HUES6 (cell line): Measurements from ENCODE around the gene NPTN.
"Not testable (repeated sequence)": the region's sequence is repeated elsewhere in the genome, so short reads cannot be mapped to it uniquely, and the experiment has no call there.

ENCODE experiments used
- H3K27ac ChIP-seq: 2 replicates; pipeline ENCODE4 v1.7.0; 2013; ENCODE audit warnings: low read depth, mild to moderate bottlenecking, low read length, inconsistent platforms
- H3K27me3 ChIP-seq: 2 replicates; pipeline ENCODE4 v1.6.1; 2013; ENCODE audit warnings: low read length; ENCODE audit not compliant: control insufficient read depth, insufficient read depth
- H3K36me3 ChIP-seq: 2 replicates; pipeline ENCODE4 v1.6.1; 2013; ENCODE audit warnings: low read length; ENCODE audit not compliant: control insufficient read depth, insufficient read depth
- H3K4me1 ChIP-seq: 2 replicates; pipeline ENCODE4 v1.6.1; 2013; ENCODE audit warnings: low read length; ENCODE audit not compliant: control insufficient read depth, insufficient read depth
- H3K4me3 ChIP-seq: 2 replicates; pipeline ENCODE4 v1.5.1; 2013; ENCODE audit warnings: low read depth, low read length
- H3K9ac ChIP-seq: one replicate; pipeline ENCODE4 v1.6.1; 2013; ENCODE audit warnings: mild to moderate bottlenecking, low read length
- H3K9me3 ChIP-seq: 2 replicates; pipeline ENCODE4 v1.6.1; 2013; ENCODE audit warnings: low read depth, low read length; ENCODE audit not compliant: control insufficient read depth, insufficient read depth

NPTN gene

DNA sequence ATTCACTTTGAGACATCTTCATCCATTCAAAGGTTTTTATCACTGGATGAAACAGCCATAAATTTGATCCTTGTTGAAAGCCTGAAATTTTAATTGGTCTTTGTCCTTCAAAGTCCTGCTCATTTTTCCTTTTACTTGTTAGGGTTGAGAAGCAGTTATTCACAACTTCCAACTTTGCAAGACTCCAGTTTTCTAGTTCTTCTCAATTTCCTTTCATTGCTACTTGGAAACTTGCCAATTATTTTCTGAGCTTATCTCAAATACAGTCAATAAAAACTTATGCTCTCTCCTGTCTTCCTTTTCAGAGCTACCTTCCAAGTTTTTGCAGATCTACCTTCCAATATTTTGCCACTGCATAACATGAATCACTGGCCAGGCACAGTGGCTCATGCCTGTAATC, 27.3 kb upstream of the NPTN start:
- H3K27ac ChIP-seq, result no peak overlapping the region
- H3K9me3 ChIP-seq, result no peaks in the 10 kb centered on the region; the same call in 1 of the 2 replicates
- no peak overlapping the region for H3K9ac ChIP-seq
- H3K27me3 ChIP-seq, result no peaks in the 10 kb centered on the region
- H3K4me1 ChIP-seq, result no peaks in the 10 kb centered on the region
- no peaks in the 10 kb centered on the region for H3K36me3 ChIP-seq
- no peak overlapping the region for H3K4me3 ChIP-seq

DNA sequence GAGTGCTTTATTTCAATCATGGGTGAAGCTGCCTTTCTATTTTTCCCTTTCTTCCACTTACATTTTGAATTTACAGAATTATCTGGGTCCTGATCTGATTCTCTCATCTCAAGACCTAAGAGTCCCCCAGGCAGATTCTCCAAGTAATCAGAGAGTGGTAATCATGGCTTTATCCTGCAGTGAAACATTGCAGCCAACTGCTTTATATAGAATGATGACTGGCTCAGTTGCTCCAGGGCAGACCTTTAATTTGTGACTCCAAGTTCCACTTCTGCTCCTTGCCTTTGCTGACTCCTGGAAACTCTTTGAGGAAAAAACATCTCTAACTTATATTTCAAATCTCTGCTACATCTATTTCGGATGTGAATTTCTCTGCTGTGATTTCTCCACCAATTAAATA, 25.5 kb upstream of the NPTN start:
- Histone ChIP-seq H3K4me1 (no peaks in the 10 kb centered on the region), H3K36me3 (no peaks in the 10 kb centered on the region), H3K9ac (no peak overlapping the region), H3K27ac (no peak overlapping the region), H3K27me3 (no peaks in the 10 kb centered on the region), H3K4me3 (no peak overlapping the region), H3K9me3 (no peaks in the 10 kb centered on the region; the same call in 1 of the 2 replicates)

DNA sequence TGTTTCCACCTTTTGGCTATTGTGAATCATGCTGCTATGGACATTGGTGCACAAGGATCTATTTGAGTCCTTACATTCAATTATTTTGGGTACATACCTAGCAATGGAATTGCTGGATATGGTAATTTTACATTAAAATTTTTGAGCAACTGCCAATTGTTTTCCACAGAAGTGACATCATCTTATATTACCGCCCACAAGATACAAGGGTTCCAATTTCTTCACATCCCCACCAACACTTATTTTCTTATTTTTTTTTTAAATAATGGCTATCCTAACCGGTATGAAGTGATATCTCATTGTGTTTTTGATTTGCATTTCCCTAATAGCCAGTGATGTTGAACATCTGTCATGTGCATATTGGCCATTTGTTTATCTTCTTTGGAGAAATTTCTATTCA, 22.5 kb upstream of the NPTN start:
- H3K27ac ChIP-seq, result no peak overlapping the region
- no peak overlapping the region for H3K9ac ChIP-seq
- no peaks in the 10 kb centered on the region for H3K4me1 ChIP-seq
- H3K4me3 ChIP-seq, result no peak overlapping the region
- no peaks in the 10 kb centered on the region for H3K36me3 ChIP-seq
- H3K9me3 ChIP-seq, result no peaks in the 10 kb centered on the region
- H3K27me3 ChIP-seq, result no peaks in the 10 kb centered on the region

DNA sequence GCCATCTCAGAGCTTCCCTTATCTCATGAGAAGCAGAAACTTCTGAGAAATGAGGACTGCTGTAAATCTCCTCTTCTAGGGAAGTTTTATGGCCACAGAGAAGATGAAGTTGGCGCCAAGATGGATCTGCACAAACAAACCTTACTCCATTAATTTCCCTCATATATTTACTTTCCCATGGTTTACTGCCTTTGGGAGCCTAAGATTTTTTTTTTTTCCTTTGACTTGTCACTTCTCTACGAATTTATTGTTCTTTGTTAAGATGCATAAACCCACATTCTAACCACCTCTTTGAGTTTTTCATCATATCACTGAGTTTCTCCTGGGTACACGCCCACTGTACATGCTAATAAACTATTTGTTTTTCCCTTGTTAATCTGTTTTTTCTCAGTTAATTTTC, 21.5 kb upstream of the NPTN start:
- H3K4me1 ChIP-seq, result no peaks in the 10 kb centered on the region
- no peak overlapping the region for H3K4me3 ChIP-seq
- no peaks in the 10 kb centered on the region for H3K9me3 ChIP-seq
- no peak overlapping the region for H3K27ac ChIP-seq
- H3K9ac ChIP-seq, result no peak overlapping the region
- H3K36me3 ChIP-seq, result no peaks in the 10 kb centered on the region
- H3K27me3 ChIP-seq, result no peaks in the 10 kb centered on the region

DNA sequence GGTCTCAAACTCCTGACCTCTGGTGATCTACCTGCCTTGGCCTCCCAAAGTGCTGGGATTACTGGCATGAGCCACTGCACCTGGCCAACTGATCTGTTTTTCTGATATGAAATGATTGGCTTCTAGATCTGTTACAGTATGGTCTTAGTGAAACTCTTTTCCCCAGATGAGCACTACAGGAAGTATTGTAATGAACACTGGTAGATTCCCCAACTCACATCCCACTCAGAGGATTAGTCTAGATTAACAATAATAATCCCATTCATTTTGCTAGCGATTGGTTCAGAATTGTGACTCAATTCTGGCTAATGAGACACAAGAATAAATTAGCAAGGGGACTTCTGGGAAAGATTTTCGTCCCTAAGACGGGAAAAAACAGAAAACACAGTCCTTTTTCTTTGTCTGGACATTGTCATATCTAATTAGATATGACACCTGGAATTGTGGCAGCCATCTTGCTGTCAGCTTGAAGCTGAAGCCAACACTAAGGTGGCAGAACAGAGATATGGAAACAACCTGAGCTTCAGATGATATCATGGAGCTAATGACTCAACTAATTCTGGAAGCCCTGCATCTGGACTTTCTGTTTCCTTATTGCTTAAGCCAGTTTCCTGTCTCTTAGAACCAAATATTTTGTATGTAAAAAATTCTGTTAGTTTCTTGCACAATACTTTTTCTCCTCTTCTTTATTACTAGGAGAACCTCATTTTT, 17.4 kb upstream of the NPTN start:
- Histone ChIP-seq H3K36me3 (no peaks in the 10 kb centered on the region), H3K9me3 (no peaks in the 10 kb centered on the region), H3K4me1 (no peaks in the 10 kb centered on the region; the same call in 1 of the 2 replicates), H3K27me3 (no peaks in the 10 kb centered on the region), H3K9ac (no peak overlapping the region), H3K27ac (no peak overlapping the region), H3K4me3 (no peak overlapping the region)

DNA sequence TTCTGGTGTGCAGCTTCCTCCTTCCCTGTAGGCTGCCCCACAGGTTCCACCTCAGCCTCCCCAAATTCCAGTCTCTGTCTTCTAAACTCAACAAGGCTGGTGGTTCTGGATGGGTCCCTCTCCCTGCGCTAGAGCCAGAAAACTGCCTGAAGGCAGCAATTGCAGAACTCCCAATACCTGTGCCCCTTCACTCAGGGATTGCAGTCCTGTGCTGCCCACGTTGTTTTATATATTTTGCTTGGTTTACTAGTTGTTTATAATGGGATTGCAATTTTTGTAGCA, 14.8 kb upstream of the NPTN start:
- Histone ChIP-seq H3K27ac (no peak overlapping the region), H3K36me3 (no peaks in the 10 kb centered on the region), H3K9ac (no peak overlapping the region), H3K9me3 (no peaks in the 10 kb centered on the region), H3K27me3 (no peaks in the 10 kb centered on the region), H3K4me1 (no peaks in the 10 kb centered on the region; the same call in 1 of the 2 replicates), H3K4me3 (no peak overlapping the region)

DNA sequence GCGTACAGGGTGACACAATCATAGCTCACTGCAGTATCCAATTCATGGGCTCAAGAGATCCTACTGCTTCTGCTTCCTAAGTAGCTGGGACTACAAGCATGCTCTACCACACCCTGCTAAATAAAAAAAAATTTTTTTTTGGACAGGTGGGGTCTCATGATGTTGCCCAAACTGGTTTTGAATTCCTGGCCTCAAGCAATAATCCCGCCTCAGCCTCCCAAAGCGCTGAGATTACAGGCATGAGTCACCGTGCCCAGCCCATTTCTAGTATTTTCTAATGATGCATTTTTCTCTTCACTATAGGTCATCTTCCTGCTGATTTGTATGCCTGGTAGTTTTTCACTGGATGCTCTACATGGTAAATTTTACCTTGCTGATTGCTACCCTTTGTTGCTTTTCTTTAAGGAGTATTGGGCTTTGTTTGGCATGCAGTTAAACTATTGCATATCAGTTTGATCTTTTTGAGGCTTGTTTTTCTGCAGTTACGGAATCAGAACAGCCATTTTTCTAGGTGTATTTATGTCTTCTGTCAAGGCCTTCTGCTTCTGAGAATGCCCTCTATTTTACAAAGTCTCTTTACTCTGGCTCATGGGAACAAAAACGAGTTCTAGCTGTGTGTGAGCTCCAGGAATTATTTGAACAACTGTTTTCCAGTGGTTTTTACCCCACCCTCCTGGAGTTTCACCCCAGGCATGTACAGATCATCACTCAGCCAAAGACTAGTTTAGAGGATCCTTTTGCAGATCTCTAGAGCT, 14.2 kb upstream of the NPTN start:
- Histone ChIP-seq H3K36me3 (no peaks in the 10 kb centered on the region), H3K27me3 (no peaks in the 10 kb centered on the region), H3K9ac (no peak overlapping the region), H3K9me3 (no peaks in the 10 kb centered on the region), H3K4me1 (no peaks in the 10 kb centered on the region; the same call in 1 of the 2 replicates), H3K27ac (no peak overlapping the region), H3K4me3 (no peak overlapping the region)

DNA sequence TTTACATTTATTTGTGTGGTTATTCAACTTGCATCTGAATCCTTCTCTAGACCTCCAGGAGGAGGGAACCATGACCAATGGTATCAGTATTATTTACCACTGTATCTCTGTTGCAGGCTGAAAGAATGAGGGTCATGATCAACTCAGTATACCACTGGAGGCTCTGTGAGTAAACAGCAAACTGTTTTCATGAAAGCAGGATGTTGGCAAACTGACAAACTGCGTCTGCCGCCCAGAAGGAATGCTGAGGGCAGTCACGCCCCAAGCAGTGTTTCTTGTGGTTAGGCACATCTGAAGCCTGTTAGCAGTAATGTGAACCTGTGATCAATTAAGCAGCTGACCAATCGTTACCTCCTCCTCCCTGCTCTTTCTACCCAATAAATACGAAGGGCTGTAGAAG, 6.3 kb upstream of the NPTN start:
- H3K4me3 ChIP-seq, H3K27me3 ChIP-seq, H3K27ac ChIP-seq, H3K9ac ChIP-seq, H3K36me3 ChIP-seq, H3K9me3 ChIP-seq, H3K4me1 ChIP-seq: not testable (repeated sequence)

DNA sequence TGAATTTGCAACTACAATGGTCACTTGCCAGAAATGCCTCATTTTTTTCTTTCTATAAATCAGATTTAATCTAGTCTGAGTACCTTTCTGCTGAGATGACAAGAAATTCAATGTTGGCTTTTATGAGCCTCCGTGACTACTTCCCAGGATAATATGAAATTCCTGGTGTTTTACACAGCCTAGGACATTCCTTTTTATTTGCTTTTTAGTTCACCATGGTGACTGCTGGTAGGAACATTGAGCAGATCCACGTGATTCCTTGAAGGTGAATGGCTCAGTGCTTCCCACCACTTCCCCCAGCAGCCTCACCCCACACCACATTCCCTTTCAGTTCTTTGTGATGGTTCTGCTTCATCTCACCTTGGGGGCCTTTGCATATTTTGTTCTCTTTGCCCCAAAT, 4.3 kb upstream of the NPTN start:
- peaks cover 7% of the 10 kb centered on the region; the same call in 1 of the 2 replicates for H3K4me1 ChIP-seq
- H3K36me3 ChIP-seq, result no peaks in the 10 kb centered on the region
- no peak overlapping the region for H3K4me3 ChIP-seq
- H3K27ac ChIP-seq, result no peak overlapping the region
- no peaks in the 10 kb centered on the region; the same call in 1 of the 2 replicates for H3K27me3 ChIP-seq
- H3K9me3 ChIP-seq, result peaks cover 8% of the 10 kb centered on the region; the same call in 1 of the 2 replicates
- H3K9ac ChIP-seq, result no peak overlapping the region

DNA sequence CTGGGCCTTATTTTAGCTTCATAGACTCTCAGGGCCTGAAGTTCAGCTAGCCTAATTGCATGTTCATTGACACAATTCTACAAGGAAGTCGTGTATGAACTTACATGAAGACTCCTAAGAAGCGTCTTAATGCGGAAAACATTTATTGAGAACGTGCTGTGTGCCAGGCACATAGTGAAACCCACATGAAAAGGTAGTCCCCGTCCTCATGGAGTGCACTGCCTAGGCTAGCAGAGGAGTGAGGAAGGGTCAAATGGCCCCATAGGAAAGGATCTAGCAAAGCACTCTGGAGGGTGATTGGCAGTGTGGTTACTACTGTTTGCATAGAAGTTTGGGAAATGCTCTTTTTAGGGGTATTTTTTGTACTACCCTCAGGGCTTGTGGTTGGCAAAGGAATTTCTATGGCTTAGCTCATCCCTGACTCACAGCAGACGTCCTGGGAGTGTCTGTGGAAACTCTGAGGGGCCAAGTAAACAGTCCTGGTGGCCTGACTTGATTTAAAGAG, 854 bp upstream of the NPTN start:
- no peaks in the 10 kb centered on the region for H3K9me3 ChIP-seq

DNA sequence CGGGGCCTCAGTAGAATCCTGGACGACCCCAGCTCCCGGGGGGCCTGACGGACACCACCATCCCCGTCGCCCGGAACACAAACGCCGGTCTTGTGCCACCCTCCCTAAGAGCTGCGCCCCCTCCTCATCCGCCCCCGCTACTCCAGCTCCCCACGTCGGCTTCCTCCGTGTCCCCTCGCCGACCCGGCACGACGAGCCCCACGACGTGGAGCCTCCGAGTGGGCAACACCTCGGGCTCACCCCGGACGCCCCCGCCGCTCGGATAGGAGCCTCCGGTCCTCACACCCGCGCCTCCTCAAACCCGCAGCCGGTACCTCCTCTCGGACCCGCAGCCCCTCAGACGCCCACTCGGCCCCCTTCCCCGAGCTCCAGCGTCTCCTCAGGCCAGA, 525 bp downstream of the NPTN start:
- Histone ChIP-seq H3K4me3 (peak overlapping the region; percentile 87), H3K36me3 (no peaks in the 10 kb centered on the region), H3K4me1 (peaks cover 41% of the 10 kb centered on the region), H3K27ac (peak overlapping the region; percentile 41; the same call in 1 of the 2 replicates), H3K9ac (peak overlapping the region; percentile 85), H3K27me3 (no peaks in the 10 kb centered on the region; the same call in 1 of the 2 replicates), H3K9me3 (no peaks in the 10 kb centered on the region)

More for the DNA sequence above, 854 bp upstream of the NPTN start:
- Histone ChIP-seq H3K4me3 (peak overlapping the region; percentile 57), H3K27me3 (no peaks in the 10 kb centered on the region; the same call in 1 of the 2 replicates), H3K4me1 (peaks cover 32% of the 10 kb centered on the region), H3K27ac (peak overlapping the region; percentile 50; the same call in 1 of the 2 replicates), H3K36me3 (no peaks in the 10 kb centered on the region), H3K9ac (peak overlapping the region; percentile 84)
